Measurements from ENCODE around the gene PITHD1.
"Not testable (repeated sequence)": the region's sequence is repeated elsewhere in the genome, so short reads cannot be mapped to it uniquely, and the experiment has no call there.

PITHD1 gene

DNA sequence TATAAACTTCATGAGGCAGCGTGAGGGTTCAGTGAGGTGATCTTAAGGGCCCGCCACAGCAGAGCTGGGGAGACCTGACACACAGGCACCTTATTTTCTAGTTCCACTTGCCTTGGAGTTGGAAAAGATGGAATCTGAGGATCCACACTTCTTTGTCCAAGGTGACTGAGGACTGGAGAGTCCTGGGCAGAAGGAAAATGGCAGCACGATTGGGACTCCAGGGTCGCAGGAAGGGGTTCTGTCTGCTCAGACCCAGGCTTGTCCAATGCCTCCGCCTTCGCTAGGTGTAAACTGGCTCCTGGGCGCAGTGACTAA, 21.0 kb downstream of the PITHD1 start:
- DNase-seq (ENCODE audit: low spot score), result no peak

DNA sequence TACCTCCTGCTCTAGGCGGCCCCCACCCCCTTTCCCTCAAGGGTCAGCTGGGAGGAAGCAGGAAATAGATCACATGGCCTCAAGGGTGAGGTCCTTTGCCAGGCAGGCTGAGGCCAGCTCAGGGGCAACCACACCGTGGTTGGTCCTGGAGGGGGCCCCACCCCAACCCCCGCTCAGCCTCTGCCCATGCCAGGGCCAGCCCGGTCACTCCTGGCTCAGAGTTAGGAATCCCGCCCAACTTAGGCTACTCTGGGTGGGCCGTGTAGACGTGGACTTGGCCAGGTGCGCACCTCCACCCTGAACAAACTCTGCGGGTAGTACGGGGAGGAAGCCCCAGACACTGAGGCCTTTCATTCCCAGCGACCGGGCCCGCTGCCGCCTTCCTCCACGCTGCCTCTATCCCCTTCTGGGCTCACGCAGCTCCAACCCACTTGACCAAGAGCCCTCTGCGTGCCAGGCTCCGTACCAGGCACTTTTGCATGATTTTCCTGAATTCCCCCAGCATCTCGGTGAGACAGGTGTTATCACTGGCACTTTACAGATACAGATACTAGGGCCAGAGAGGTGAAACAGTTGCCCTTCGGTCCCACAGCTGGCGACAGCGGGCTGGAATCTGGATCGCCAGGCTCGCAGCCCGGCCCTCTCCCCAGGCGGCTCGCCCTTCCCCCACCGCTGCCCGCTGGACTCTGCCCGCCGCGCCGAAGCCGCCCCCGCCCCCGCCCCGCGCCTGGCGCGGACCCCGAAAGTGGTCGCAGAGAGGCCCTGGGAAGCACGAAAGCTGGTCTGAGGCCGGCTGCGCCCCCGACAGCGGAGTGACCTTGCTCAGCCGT, 21.6 kb downstream of the PITHD1 start:
- peak; percentile 66 for DNase-seq (ENCODE audit: low spot score)

DNA sequence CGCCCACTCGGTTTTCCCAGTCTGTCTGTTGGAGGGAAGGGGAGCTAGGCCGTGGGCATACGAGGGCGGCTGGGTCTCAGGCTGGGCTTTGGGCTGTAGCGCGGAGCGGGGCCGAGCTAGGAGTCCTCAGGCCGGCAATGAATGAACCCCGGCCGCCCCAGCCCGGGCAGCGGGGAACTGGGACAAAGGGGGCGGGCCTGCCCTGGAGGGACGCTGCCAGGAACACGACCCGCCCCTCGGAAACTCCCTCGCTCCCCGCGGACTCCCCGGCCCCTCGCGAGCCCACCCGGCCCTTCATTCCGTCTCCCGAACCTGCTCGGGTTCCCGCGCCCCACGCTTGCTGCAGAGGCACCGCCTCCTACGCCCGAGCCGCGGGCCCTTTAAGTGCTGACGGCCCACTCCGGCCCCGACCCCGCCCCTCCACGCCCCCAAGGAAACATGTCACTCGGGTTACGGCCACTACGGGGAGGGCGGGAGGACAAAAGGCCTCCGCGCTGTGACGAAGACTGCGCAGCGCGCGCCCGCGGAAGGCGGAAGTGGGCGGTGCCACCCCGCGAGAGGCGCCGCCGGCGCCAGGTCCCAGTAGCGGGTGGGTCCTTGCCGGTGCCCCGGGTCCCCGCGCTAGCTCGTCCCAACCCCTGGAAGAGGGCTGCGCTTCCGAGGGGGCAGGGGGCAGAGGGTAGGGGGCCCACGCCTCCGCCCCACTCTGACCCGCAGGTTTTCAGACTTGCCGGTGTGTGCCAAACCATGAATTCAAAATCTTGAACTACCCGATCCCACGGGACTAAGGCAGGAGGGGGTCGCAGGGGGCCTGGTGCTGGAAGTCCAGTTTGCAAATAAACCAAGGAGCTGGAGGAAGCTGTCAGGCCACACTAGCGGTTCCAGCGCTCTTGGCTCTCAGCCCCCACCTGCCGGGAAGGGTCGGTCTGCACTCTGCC, 22.5 kb downstream of the PITHD1 start, which contains the start of gene GALE:
Gene GALE (minus strand): TSS at position 355 of the 938 bp plus-strand sequence. CDS start 1,747 bp downstream, outside the sequence.
- peak; percentile 98 for DNase-seq (ENCODE audit: low spot score)

- peak; percentile 43 for DNase-seq (ENCODE audit: low spot score)
These were observed 23.1 kb downstream of the PITHD1 start for GRCh38 chr1:23801338-23801748.

- no peak for DNase-seq (ENCODE audit: low spot score)
These were observed 23.7 kb downstream of the PITHD1 start for GRCh38 chr1:23801876-23802275.

GRCh38 chr1:23802809-23803342, 24.7 kb downstream of the PITHD1 start:
- DNase-seq (ENCODE audit: low spot score), result not testable (repeated sequence)

DNA sequence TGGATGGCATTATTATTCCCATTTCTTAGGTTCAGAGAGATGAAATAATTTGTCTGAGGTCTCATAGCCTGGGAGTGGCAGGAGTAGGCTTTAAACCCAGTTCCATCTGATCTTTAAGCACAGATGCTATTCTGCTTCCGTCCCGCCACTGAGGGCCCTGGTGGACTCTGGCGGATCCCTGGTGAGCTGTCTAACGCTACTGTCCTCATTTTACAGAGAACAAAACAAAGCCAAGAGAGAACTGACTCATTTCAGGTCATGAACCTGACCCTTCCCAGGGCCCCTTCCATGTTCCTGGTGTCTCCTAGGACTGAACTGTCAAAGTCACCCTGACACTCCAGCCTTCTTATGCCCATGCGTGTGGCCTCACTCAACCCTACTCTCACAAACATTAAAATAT, 25.5 kb downstream of the PITHD1 start:
- DNase-seq (ENCODE audit: low spot score), result no peak

- DNase-seq (ENCODE audit: low spot score), result no peak
These were observed 26.1 kb downstream of the PITHD1 start for GRCh38 chr1:23804183-23804835.

DNA sequence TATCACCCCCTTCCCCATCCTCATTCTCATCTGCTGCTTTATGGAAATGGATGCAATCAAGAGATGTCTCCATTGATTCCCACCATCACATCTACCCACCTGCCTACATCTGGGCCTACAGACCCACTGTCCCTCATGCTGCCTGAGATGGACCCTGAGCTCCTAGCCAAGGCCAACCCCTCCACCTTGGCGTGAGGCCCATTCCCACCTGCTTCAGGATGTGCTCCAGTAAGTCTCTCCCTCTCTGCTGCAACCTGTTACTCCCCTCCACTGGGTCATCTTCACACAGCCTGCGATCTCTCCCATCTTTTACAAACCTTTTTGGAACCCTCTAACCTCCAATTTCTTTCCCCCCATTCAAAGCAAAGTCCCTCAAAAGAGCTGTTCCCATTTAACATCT, 26.8 kb downstream of the PITHD1 start:
- no peak for DNase-seq (ENCODE audit: low spot score)

GRCh38 chr1:23806280-23806679, 28.1 kb downstream of the PITHD1 start:
- DNase-seq (ENCODE audit: low spot score), result no peak

GRCh38 chr1:23807453-23807852, 29.2 kb downstream of the PITHD1 start:
- DNase-seq (ENCODE audit: low spot score), result no peak

DNA sequence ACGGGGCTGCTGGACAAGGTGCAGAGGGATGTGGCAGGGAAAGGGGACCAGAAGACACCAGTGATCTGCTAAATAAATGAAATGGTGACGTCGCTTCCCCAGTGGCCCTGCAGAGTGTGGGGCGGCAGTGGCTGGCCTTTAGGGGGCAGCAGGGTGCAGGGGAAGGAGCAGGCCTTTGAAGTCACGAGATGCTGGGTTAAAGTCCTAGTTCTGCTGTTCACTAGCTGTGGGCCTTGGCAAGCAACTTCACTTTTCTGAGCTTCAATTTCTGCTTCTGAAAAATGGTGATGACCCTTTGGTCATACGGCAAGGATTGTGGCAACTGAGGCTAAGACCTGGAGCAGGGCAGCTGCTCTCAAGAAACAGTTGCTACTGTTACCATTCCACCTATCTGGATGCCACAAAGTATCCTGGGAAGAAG, 31.5 kb downstream of the PITHD1 start:
- DNase-seq (ENCODE audit: low spot score), result peak; percentile 80

DNA sequence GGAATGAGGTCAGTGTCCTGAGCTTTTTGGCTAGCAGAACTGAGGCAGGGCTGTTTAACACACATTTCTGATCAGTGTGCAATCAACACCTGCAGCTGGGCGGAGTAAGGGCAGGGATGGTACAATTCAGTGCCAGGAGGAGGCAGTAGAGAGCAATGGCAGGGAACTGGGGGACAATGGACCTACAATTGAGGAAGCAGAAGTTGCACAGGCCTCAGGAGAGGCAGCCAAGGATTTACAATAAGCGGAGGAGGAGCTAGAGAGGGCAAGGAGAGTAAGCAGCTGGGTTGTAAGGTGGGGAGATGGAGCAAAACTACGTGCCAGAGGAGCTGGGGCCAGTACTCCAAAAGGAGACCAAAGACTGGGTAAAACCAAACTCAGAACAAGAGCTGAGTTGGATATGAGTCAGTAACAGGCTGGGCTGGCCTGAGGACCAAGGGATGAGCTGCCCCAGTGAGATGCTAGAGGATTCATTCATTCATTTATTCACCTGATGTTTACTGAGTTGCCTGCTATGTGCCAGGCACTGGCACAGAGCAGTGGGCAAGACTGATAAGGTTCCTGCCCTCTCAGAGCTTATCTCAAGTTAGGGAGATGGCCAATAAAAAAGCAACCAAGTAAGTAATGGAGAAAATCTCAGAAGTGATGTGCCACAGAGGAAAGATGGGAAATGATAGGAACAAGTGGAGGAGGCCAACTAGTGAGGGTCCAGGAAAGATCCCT, 32.8 kb downstream of the PITHD1 start:
- DNase-seq (ENCODE audit: low spot score), result peak; percentile 56

- no peak for DNase-seq (ENCODE audit: low spot score)
These were observed 35.8 kb downstream of the PITHD1 start for GRCh38 chr1:23814016-23814415.

DNA sequence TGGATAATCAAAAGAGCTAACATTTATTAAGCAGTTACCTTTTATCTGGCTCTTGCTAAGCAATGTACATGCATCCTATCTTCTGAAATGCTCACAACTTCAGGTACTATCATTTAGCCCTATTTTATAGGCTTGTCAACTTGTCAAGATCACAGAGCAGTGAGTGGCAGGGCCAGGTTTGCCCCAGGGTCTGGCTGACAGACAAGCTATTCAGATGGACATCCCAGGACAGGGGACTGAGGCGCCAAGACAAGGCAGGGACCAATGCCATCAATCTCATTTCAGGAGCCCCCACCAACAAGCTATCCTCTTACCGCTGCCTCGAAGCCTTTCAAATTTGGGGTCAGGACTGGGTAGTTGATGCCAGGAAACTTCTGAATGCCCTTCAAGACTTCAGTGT, 38.1 kb downstream of the PITHD1 start:
- no peak for DNase-seq (ENCODE audit: low spot score)

GRCh38 chr1:23816906-23817305, 38.7 kb downstream of the PITHD1 start:
- DNase-seq (ENCODE audit: low spot score), result no peak

DNA sequence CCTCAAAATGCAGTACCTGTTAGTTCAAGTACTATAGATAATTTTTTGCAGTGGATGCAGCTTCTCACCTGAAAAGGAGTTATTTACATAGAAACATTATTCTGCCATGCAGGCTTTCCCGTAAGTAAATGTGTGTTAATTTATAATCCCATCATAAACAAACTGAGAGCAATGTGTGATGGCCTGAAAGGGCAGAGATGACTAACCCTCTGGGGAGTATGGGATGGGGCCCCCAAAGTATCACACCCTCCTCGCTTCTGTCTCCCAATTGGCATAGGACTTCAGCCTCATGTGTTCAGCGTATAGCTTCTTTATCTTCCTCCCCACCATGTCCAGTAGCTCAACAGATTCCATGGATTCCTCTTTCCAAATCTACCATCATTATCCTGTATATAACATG, 39.4 kb downstream of the PITHD1 start:
- no peak for DNase-seq (ENCODE audit: low spot score)

GRCh38 chr1:23823767-23824166, 45.5 kb downstream of the PITHD1 start:
- DNase-seq (ENCODE audit: low spot score), result no peak

GRCh38 chr1:23824711-23825075, 46.5 kb downstream of the PITHD1 start:
- DNase-seq (ENCODE audit: low spot score), result peak; percentile 26

- DNase-seq (ENCODE audit: low spot score), result peak; percentile 98
These were observed 47.0 kb downstream of the PITHD1 start, which contains the start of gene HMGCL for GRCh38 chr1:23825076-23825761. TSS of gene HMGCL (minus strand) at chr1:23825429. CDS start at chr1:23825415, 14 bp downstream.
